Prostate gland (tissue), 2 donors: ENCODE data around the gene EPYC. TPM values are rescaled to one million over a fixed set of nuclear protein-coding genes. Genes with fewer than 3 reads are reported as not detected.

Experiments used
- DNase-seq: peaks from one replicate; pipeline ENCODE4 v3.0.0-alpha.2; 2019; ENCODE audit warnings: low spot score
- H3K27ac ChIP-seq, 2 donors: fragments of 200-600 bp; sonication (generic); 2 replicates each; pipeline ENCODE4 v1.5.1; 2017 to 2019
- H3K27me3 ChIP-seq: fragments of 200-600 bp; sonication (generic); replicated peaks from 2 replicates; pipeline ENCODE4 v1.5.1; 2019; ENCODE audit not compliant: insufficient read depth
- H3K36me3 ChIP-seq, 2 donors: fragments of 200-600 bp; sonication (generic); 1 replicate in 1 of 2; 2 replicates in 1 of 2; pipeline versions ENCODE4 v1.5.1 to v1.8.1; 2017 to 2019
- H3K4me1 ChIP-seq: fragments of 200-600 bp; sonication (generic); replicated peaks from 2 replicates; pipeline ENCODE4 v1.5.1; 2019
- H3K4me3 ChIP-seq, 2 donors: fragments of 200-600 bp; sonication (generic); 2 replicates each; pipeline ENCODE4 v1.5.1; 2017 to 2019
- H3K9me3 ChIP-seq: fragments of 200-600 bp; sonication (generic); 2 replicates; pipeline ENCODE4 v1.5.1; 2017
- CTCF ChIP-seq, 4 experiments: fragments of 200-600 bp in 2 of 4; fragments of 450-650 bp in 2 of 4; sonication (generic) in 2 of 4; IDR thresholded peaks; 1 replicate in 3 of 4; 2 replicates in 1 of 4; pipeline ENCODE4 v1.5.1; 2016 to 2019; ENCODE audit warnings: antibody characterized with exemption in 4 of 4, mild to moderate bottlenecking in 2 of 4, moderate library complexity in 2 of 4
- POLR2A ChIP-seq: fragments of 450-650 bp; IDR thresholded peaks from one replicate; pipeline ENCODE4 v1.6.1; 2016; ENCODE audit warnings: antibody characterized with exemption, mild to moderate bottlenecking
- POLR2AphosphoS5 ChIP-seq: sonication (generic); formaldehyde crosslinking; IDR thresholded peaks from one replicate; pipeline ENCODE4 v1.6.1; 2017; ENCODE audit warnings: antibody characterized with exemption
- WGBS: methylation state at CpG from one replicate; pipeline ENCODE4 v1.1.5; 2018; 5-methylcytosine and 5-hydroxymethylcytosine counted together
- intact Hi-C: fragments of 100-400 bp; cut with DNase I; formaldehyde crosslinking; loops from one replicate; pipeline ENCODE4 v1.14.2; 2022
- total RNA-seq, 2 donors: library from RNA; depleted of rRNA; stranded (reverse); fragments of >200 nt; gene quantifications; one replicate each; pipeline ENCODE4 v1.1.0, GENCODE V29; 2016

Gene EPYC
- total RNA-seq, 2 donors from 2014 or later: not detected

GRCh38 chr12:90958347-90958746 lies 46.4 kb downstream of the EPYC start:
- Histone ChIP-seq H3K27me3 (no peaks in the 10 kb centered on the region), H3K4me1 (no peaks in the 10 kb centered on the region), H3K9me3 (no peaks in the 10 kb centered on the region), H3K36me3 (no peaks in the 10 kb centered on the region), H3K27ac (no peak overlapping the region), H3K4me3 (no peak overlapping the region)
- DNase-seq: no peak
- no peak for TF ChIP-seq CTCF (IDR thresholded peaks at IDR 0.05)
- no peak for TF ChIP-seq POLR2AphosphoS5
- TF ChIP-seq POLR2A: no peak
- 75% methylated on average over 3 of the region's 3 CpGs for WGBS
- intact Hi-C loops: no loop called here

- no peak for DNase-seq
- 97% methylated on average over 16 of the region's 22 CpGs for WGBS
- no peak for TF ChIP-seq POLR2AphosphoS5
- no peak for TF ChIP-seq POLR2A
- no peak for TF ChIP-seq CTCF (IDR thresholded peaks at IDR 0.05)
- intact Hi-C loops: no loop called here
- Histone ChIP-seq H3K4me1 (no peaks in the 10 kb centered on the region), H3K36me3 (no peaks in the 10 kb centered on the region), H3K4me3 (no peak within 1 kb of the TSS), H3K27me3 (no peaks in the 10 kb centered on the region), H3K9me3 (no peaks in the 10 kb centered on the region), H3K27ac (no peak within 1 kb of the TSS)
Observed at GRCh38 chr12:90954921-90955320, 49.9 kb downstream of the EPYC start, which contains the start of gene CCER1. Gene CCER1, minus strand, starts transcription at chr12:90955176. Its CDS starts 434 bp downstream, at chr12:90954742.

- Histone ChIP-seq H3K4me1 (no peaks in the 10 kb centered on the region), H3K4me3 (no peak overlapping the region), H3K27me3 (no peaks in the 10 kb centered on the region), H3K9me3 (no peaks in the 10 kb centered on the region), H3K27ac (no peak overlapping the region), H3K36me3 (no peaks in the 10 kb centered on the region)
- no peak for TF ChIP-seq CTCF (IDR thresholded peaks at IDR 0.05)
- no peak for TF ChIP-seq POLR2AphosphoS5
- TF ChIP-seq POLR2A: no peak
- no peak for DNase-seq
- intact Hi-C loops: no loop called here
- WGBS: 99% methylated on average over 14 of the region's 25 CpGs
Observed at GRCh38 chr12:90954428-90954827, 50.3 kb downstream of the EPYC start.

GRCh38 chr12:90953956-90954421 lies 50.8 kb downstream of the EPYC start:
- no peaks in the 10 kb centered on the region for H3K9me3 ChIP-seq
- TF ChIP-seq CTCF (IDR thresholded peaks at IDR 0.05) (no peak), POLR2A (no peak), POLR2AphosphoS5 (no peak)
- no peak for DNase-seq
- WGBS: 86% methylated on average over 17 of the region's 32 CpGs
- no peaks in the 10 kb centered on the region for H3K27me3 ChIP-seq
- H3K36me3 ChIP-seq: no peaks in the 10 kb centered on the region
- intact Hi-C loops: no loop called here
- no peaks in the 10 kb centered on the region for H3K4me1 ChIP-seq
- H3K27ac ChIP-seq: no peak overlapping the region
- H3K4me3 ChIP-seq: no peak overlapping the region

- TF ChIP-seq POLR2A (no peak), CTCF (IDR thresholded peaks at IDR 0.05) (no peak), POLR2AphosphoS5 (no peak)
- Histone ChIP-seq H3K4me3 (no peak overlapping the region), H3K27me3 (no peaks in the 10 kb centered on the region), H3K27ac (no peak overlapping the region), H3K36me3 (no peaks in the 10 kb centered on the region), H3K9me3 (no peaks in the 10 kb centered on the region), H3K4me1 (no peaks in the 10 kb centered on the region)
- no peak for DNase-seq
- intact Hi-C loops: no loop called here
Observed at GRCh38 chr12:90951432-90952105, 53.2 kb downstream of the EPYC start.
